Measurements from ENCODE around the gene TNP2. TPM values are rescaled to one million over a fixed set of nuclear protein-coding genes. Genes with fewer than 3 reads are reported as not detected.

The TNP2 gene
- not detected in 2 replicates for total RNA-seq

DNA sequence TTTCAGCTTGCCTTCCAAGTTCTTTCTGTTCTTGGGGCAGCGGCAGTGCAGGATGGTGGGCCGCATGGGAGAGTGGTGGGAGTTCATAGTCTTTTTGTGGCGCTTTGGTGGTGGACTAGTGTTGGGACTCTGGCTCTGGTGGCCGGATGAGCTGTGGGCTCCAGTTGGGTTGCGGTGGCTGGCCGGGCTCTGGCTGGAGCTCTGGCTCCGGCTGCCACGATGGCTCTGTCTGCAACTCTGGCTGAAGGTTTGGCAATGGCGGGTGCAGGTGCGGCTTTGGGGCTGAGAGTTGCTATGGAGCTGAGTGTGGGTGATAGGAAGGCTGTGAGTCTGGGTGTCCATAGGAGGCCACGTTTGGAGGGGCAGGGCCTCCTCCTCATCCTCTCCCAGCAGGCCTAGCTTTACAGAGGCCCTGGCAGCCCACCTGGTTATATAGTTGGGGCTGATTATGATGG is at the start of gene TNP2:
Gene TNP2 (minus strand): TSS at position 405 of the 455 bp plus-strand sequence. CDS start 63 bp downstream, at position 342.
- Mint-ChIP-seq H3K27me3 (ENCODE audit: low read depth) (peaks cover under 1% of the 10 kb centered on the region), H3K4me3 (ENCODE audit: low read depth) (no peak within 1 kb of the TSS), H3K27ac (no peak within 1 kb of the TSS), H3K36me3 (ENCODE audit: low read depth) (no peaks in the 10 kb centered on the region), H3K4me1 (ENCODE audit: low read depth) (peaks cover 11% of the 10 kb centered on the region), H3K9me3 (no peaks in the 10 kb centered on the region)
- DNase-seq (ENCODE audit: low spot score): no peak
- intact Hi-C loops (cut with micrococcal nuclease): no loop called here

- Mint-ChIP-seq H3K27me3 (ENCODE audit: low read depth) (no peaks in the 10 kb centered on the region), H3K27ac (no peak overlapping the region), H3K4me1 (ENCODE audit: low read depth) (peaks cover 4% of the 10 kb centered on the region)
Measured at GRCh38 chr16:11318817-11319216, 49.7 kb upstream of the TNP2 start.

DNA sequence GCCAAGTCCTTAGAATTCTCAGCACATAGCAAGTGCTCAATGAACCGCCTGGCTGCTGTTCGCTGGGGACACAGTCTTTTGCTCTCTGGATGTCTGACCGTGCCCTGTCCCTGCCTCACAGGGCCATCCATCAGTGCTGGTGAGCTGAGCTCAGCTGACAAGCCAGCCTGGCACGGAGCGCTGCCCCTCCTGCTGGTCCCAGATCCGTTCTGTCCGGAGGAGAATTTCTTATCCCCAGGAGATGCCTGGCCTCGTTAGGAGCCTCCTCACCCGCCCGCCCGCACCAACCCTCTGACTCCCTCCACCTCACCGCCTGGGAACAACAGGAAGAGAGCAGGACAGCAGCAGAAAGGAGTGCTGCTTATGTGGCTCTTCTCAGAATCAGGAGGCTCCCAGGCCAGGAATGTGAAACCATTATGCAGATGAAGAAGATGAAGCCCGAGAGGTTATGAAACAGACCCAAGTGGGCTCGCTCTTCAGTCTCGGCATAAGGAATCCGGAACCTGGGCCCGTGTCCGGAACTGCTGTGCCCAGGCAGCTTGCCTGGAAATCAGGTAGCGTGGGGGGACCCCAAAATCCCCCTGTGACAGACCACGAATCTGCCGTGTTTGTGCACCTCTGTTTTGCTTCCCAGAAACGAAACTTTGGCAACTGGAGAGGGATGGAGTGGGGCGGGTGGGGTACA is 47.3 kb upstream of the TNP2 start:
- no peaks in the 10 kb centered on the region for H3K27me3 Mint-ChIP-seq (ENCODE audit: low read depth)

More at GRCh38 chr16:11318817-11319216, 49.7 kb upstream of the TNP2 start:
- DNase-seq (ENCODE audit: low spot score): no peak
- no peaks in the 10 kb centered on the region for H3K36me3 Mint-ChIP-seq (ENCODE audit: low read depth)
- H3K9me3 Mint-ChIP-seq: no peaks in the 10 kb centered on the region
- intact Hi-C loops (cut with micrococcal nuclease): no loop called here
- H3K4me3 Mint-ChIP-seq (ENCODE audit: low read depth): no peak overlapping the region

GRCh38 chr16:11315510-11315909 is 46.4 kb upstream of the TNP2 start:
- H3K4me3 Mint-ChIP-seq (ENCODE audit: low read depth): no peak overlapping the region
- H3K27me3 Mint-ChIP-seq (ENCODE audit: low read depth): no peaks in the 10 kb centered on the region
- H3K9me3 Mint-ChIP-seq: no peaks in the 10 kb centered on the region
- intact Hi-C loops (cut with micrococcal nuclease): no loop called here
- no peaks in the 10 kb centered on the region for H3K36me3 Mint-ChIP-seq (ENCODE audit: low read depth)
- no peak for DNase-seq (ENCODE audit: low spot score)
- H3K4me1 Mint-ChIP-seq (ENCODE audit: low read depth): peaks cover 28% of the 10 kb centered on the region
- no peak overlapping the region for H3K27ac Mint-ChIP-seq

More for the DNA sequence above, 47.3 kb upstream of the TNP2 start:
- no peak overlapping the region for H3K4me3 Mint-ChIP-seq (ENCODE audit: low read depth)
- no peak for DNase-seq (ENCODE audit: low spot score)
- H3K4me1 Mint-ChIP-seq (ENCODE audit: low read depth): peaks cover 19% of the 10 kb centered on the region
- intact Hi-C loops (cut with micrococcal nuclease): no loop called here
- H3K9me3 Mint-ChIP-seq: no peaks in the 10 kb centered on the region
- H3K27ac Mint-ChIP-seq: peak overlapping the region; percentile 28
- H3K36me3 Mint-ChIP-seq (ENCODE audit: low read depth): no peaks in the 10 kb centered on the region

DNA sequence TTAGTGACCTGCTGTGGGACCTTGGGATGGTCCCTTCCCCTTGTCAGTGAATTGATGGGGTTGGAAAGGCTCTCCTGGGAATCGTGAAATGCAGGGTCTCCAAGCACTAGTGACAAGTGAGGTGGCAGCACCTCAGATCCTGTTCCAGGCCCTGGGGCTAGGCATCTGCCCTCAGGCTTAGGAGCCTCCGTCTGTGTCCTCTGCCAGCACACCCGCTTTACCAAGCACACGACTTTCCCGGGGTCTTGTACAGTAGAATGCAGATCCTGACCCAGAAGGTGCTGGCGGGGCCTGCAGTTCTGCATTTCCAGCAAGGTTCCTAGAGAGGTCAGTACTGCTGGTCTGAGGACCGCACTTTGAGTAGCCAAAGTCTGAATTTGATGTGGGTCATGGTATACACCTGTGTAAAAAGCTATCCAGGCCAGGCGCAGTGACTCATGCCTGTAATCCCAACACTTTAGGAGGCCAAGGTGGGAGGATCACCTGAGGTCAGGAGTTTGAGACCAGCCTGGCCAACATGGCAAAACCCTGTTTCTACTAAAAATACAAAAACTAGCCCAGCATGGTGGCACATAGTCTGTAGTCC is 45.3 kb upstream of the TNP2 start:
- H3K27me3 Mint-ChIP-seq (ENCODE audit: low read depth): no peaks in the 10 kb centered on the region
- peaks cover 37% of the 10 kb centered on the region for H3K4me1 Mint-ChIP-seq (ENCODE audit: low read depth)
- H3K27ac Mint-ChIP-seq: no peak overlapping the region
- no peak overlapping the region for H3K4me3 Mint-ChIP-seq (ENCODE audit: low read depth)
- no peaks in the 10 kb centered on the region for H3K9me3 Mint-ChIP-seq
- DNase-seq (ENCODE audit: low spot score): no peak
- H3K36me3 Mint-ChIP-seq (ENCODE audit: low read depth): no peaks in the 10 kb centered on the region
- intact Hi-C loops (cut with micrococcal nuclease): no loop called here

GRCh38 chr16:11313493-11314308 is 44.6 kb upstream of the TNP2 start:
- intact Hi-C loops (cut with micrococcal nuclease): no loop called here
- H3K4me1 Mint-ChIP-seq (ENCODE audit: low read depth): peaks cover 37% of the 10 kb centered on the region

GRCh38 chr16:11312718-11313492 is 43.8 kb upstream of the TNP2 start:
- intact Hi-C loops (cut with micrococcal nuclease): no loop called here

More at GRCh38 chr16:11313493-11314308, 44.6 kb upstream of the TNP2 start:
- DNase-seq (ENCODE audit: low spot score): no peak
- no peaks in the 10 kb centered on the region for H3K27me3 Mint-ChIP-seq (ENCODE audit: low read depth)
- no peak overlapping the region for H3K4me3 Mint-ChIP-seq (ENCODE audit: low read depth)
- H3K27ac Mint-ChIP-seq: no peak overlapping the region
- no peaks in the 10 kb centered on the region for H3K9me3 Mint-ChIP-seq
- H3K36me3 Mint-ChIP-seq (ENCODE audit: low read depth): no peaks in the 10 kb centered on the region

DNA sequence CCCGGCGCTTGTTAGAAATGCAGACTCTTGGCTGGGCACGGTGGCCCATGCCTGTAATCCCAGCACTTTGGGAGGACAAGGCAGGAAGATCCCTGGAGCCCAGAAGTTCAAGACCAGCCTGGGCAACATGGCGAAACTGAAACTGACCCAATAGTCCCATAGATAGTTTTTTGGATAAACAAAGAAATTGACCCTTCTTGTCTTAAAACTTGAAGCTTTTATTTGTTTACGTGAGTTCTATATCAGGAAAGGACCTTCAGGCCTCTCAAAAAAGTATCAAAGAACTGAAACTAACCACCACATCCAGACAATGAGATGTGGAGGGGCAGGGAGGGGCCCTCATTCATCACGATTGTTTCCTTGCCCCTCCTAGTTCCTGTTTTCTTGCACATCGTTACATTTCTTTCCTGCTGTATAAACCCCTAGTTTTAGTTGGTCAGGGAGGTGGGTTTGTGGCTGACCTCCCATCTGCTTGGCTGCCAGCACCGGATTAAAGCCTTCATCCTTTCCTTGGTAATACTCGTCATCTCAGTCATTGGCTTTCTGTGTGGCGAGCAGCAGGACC is 42.0 kb upstream of the TNP2 start:
- Mint-ChIP-seq H3K27ac (peak overlapping the region; percentile 80), H3K36me3 (ENCODE audit: low read depth) (no peaks in the 10 kb centered on the region), H3K27me3 (ENCODE audit: low read depth) (no peaks in the 10 kb centered on the region), H3K4me1 (ENCODE audit: low read depth) (peaks cover 38% of the 10 kb centered on the region), H3K4me3 (ENCODE audit: low read depth) (peak overlapping the region; percentile 30), H3K9me3 (no peaks in the 10 kb centered on the region)
- peak; percentile 65 for DNase-seq (ENCODE audit: low spot score)
- intact Hi-C loops (cut with micrococcal nuclease): loop anchor here (1.0 to 2.0 kb wide), 6 partner anchors 17 to 346 kb away; partner anchors contain the start of genes RMI2 and SOCS1

More at GRCh38 chr16:11312718-11313492, 43.8 kb upstream of the TNP2 start:
- Mint-ChIP-seq H3K27ac (peak overlapping the region; percentile 4), H3K36me3 (ENCODE audit: low read depth) (no peaks in the 10 kb centered on the region), H3K9me3 (no peaks in the 10 kb centered on the region), H3K4me3 (ENCODE audit: low read depth) (no peak overlapping the region), H3K27me3 (ENCODE audit: low read depth) (no peaks in the 10 kb centered on the region), H3K4me1 (ENCODE audit: low read depth) (peaks cover 39% of the 10 kb centered on the region)
- peak; percentile 38 for DNase-seq (ENCODE audit: low spot score)

GRCh38 chr16:11310634-11310977 is 41.5 kb upstream of the TNP2 start:
- Mint-ChIP-seq H3K4me3 (ENCODE audit: low read depth) (no peak overlapping the region), H3K9me3 (no peaks in the 10 kb centered on the region), H3K27ac (peak overlapping the region; percentile 80), H3K36me3 (ENCODE audit: low read depth) (no peaks in the 10 kb centered on the region), H3K27me3 (ENCODE audit: low read depth) (no peaks in the 10 kb centered on the region), H3K4me1 (ENCODE audit: low read depth) (peaks cover 38% of the 10 kb centered on the region)
- intact Hi-C loops (cut with micrococcal nuclease): loop anchor here (2.0 kb wide), 3 partner anchors 52 to 346 kb away; partner anchors contain the start of gene SOCS1
- DNase-seq (ENCODE audit: low spot score): no peak

DNA sequence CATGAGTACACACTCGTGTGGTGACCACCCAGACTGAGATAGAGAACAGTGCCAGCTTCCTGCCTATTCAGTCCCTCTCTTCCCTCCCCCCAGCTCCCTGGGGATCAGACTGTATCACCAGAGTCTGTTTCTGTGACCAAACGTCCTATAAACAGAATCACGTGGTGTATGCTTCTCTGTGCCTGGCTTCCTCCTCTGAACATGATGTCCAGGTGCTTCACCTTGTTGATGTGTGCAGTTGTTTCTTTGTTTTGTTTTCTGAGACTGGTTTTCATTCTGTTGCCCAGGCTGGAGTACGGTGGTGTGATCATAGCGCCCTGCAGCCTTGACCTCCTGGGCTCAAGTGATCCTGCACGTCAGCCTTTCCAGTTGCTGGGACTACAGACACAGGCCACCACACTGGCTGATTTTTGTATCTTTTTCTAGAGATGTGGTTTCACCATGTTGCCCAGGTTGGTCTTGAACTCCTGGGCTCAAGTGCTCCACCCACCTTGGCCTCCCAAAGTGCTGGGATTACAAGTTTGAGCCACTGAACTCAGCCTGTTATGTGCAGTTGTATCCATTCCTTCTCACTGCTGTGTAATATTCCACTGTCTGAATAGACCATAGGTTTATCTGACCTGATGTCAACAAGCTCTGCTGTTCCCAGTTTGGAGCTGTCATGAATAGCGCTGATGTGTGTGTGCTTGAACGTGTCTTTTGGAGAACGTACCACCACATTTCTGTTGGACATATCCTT is 40.9 kb upstream of the TNP2 start:
- Mint-ChIP-seq H3K9me3 (no peaks in the 10 kb centered on the region), H3K4me3 (ENCODE audit: low read depth) (no peak overlapping the region), H3K27me3 (ENCODE audit: low read depth) (no peaks in the 10 kb centered on the region), H3K36me3 (ENCODE audit: low read depth) (no peaks in the 10 kb centered on the region), H3K4me1 (ENCODE audit: low read depth) (peaks cover 38% of the 10 kb centered on the region), H3K27ac (peak overlapping the region; percentile 8)
- intact Hi-C loops (cut with micrococcal nuclease): loop anchor here (2.0 kb wide), 3 partner anchors 53 to 345 kb away; partner anchors contain the start of gene SOCS1
- DNase-seq (ENCODE audit: low spot score): no peak

DNA sequence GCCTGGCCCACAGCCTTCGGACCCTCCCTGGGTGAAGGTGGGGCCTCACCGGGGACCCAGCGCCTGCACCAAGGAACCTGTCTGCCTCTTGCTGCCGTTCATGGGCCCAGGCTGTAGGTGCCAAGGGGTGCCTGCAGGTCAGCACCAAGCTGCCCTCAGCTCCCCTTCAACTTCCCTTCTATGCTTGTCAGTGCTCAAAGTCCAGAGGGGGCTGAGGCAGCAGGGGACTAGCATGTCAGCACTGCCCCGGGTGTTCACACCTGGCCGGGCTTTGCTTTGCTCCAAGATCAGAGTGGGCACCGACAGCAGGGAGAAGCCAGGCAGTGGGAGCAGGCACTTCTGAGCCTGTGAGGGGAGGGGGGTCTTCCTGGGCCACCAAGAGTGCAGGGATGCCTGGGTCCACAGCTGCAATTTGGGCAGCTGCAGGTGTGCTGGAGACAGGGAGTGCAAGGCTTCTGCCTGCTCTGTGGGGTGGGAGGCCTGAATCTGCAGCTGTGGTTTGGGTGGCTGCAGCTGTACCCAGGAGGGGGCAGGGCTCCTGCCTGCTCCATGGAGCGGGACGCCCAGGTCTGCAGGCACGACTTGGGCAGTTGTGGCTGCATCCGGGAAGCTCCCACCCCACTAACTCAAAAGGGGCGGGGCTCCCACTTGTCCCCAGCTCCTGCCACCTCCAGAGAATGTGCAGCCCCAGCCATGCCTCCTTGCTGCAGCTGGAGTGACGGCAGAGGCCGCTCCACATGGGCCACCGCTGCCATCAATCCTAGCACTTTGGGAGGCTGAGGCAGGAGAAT is 39.6 kb upstream of the TNP2 start:
- Mint-ChIP-seq H3K27me3 (ENCODE audit: low read depth) (no peaks in the 10 kb centered on the region), H3K4me3 (ENCODE audit: low read depth) (no peak overlapping the region), H3K36me3 (ENCODE audit: low read depth) (no peaks in the 10 kb centered on the region), H3K9me3 (no peaks in the 10 kb centered on the region), H3K27ac (no peak overlapping the region), H3K4me1 (ENCODE audit: low read depth) (peaks cover 37% of the 10 kb centered on the region)
- intact Hi-C loops (cut with micrococcal nuclease): no loop called here
- DNase-seq (ENCODE audit: low spot score): no peak

Data from activated T-helper 2 cell treated with anti-CD3 and anti-CD28 coated beads, Interferon-gamma antibody, Interleukin-2, Interleukin-4, amounts not matched to agents 10 μg/mL and 5 μg/mL and 100 μg/mL, durations not matched to agents 14 hours and 24 hours and 36 hours (primary cell).